ENCODE data around the gene TARP.

Gene TARP

DNA sequence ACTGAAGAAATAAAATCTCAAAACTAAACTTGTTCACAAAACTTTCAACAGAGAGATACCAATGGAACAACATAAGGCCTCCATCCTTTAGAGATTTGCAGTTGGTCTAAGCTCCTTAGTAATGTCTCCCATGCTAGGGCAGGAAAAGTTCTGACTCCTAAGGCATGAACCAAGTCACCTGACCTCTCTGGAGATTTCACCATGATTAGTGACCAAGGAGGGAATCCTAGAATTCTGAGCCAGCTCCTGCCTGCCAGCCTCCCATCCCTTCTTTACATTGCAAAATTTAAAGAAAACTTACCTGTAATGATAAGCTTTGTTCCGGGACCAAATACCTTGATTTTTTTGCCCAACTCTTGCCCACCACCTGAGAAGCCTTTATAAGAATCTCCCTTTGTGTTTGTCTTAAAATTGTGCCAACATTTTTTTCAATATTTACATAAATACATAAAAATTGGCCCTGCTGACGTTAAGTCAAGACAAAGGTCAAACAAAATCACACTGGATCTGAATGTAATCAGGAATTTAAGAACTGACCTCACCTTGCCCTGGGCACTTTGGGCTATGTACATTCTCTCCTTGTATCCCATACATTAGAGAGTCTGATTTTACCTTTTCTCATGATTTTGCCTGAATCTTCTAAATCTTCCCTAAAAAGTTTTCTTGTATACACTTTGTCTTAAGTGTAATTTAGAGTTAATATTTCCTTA, at the start of gene TARP:
Gene TARP, minus strand, starts transcription at position 351 of the 710 bp plus-strand sequence.
- H3K9ac ChIP-seq (ENCODE audit: low read depth, low read length) = no peak within 1 kb of the TSS
- peaks cover 6% of the 10 kb centered on the region; the same call in 1 of the 2 replicates for H3K4me1 ChIP-seq (ENCODE audit: insufficient read depth, low read length)
- no peaks in the 10 kb centered on the region for H3K36me3 ChIP-seq (ENCODE audit: insufficient read depth, low read depth, low read length)
- no peaks in the 10 kb centered on the region for H3K27me3 ChIP-seq (ENCODE audit: insufficient read depth, low read length)
- no peak within 1 kb of the TSS for H3K4me3 ChIP-seq (ENCODE audit: low read length)
- no peak within 1 kb of the TSS for H3K27ac ChIP-seq (ENCODE audit: low read length)
- no peaks in the 10 kb centered on the region for H3K9me3 ChIP-seq (ENCODE audit: insufficient read depth, low read depth, low read length)

DNA sequence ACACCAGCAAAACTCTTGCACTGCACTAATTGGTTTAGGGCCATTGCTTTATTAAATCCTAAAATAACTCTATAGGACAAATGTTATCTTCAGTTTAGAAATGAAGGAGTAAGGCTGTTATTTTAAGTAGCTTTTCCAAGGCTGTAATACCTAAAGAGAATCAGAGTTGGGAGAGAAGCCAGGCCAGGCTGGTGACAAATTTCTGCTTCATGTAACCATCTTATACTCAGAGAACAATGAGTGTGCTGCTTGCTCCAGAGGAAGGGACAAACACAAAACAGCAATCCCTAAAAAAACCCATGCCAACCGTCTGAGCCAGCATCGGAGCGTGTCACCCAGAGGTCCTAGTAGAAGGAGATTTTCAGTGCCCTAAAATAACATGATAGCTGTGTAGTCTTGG, 49.7 kb upstream of the TARP start:
- no peak overlapping the region for H3K4me3 ChIP-seq (ENCODE audit: low read length)
- H3K36me3 ChIP-seq (ENCODE audit: insufficient read depth, low read depth, low read length) = no peaks in the 10 kb centered on the region
- no peaks in the 10 kb centered on the region for H3K27me3 ChIP-seq (ENCODE audit: insufficient read depth, low read length)
- H3K4me1 ChIP-seq (ENCODE audit: insufficient read depth, low read length) = peaks cover 20% of the 10 kb centered on the region
- no peak overlapping the region for H3K27ac ChIP-seq (ENCODE audit: low read length)
- H3K9me3 ChIP-seq (ENCODE audit: insufficient read depth, low read depth, low read length) = no peaks in the 10 kb centered on the region
- H3K9ac ChIP-seq (ENCODE audit: low read depth, low read length) = no peak overlapping the region

DNA sequence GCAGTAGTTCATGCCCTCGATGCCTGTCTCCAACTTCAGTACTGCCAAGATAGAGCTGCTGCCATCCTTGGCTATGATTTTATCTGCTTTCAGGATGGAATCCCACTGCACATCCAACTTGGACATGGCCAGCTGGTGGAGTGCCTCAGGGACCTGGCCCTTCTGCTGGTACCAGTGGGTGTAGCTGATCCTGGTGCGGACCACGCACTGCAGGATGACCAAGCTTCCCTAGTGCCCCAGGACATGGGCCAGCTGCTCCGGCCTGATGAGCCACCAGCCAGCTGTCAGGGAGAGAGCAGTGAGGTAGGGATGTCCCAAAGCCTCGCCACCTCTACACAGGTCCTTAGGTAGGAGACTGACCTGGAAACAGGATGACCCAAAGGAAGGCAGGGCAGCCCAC, 49.0 kb upstream of the TARP start:
- Histone ChIP-seq H3K9ac (ENCODE audit: low read depth, low read length) (no peak overlapping the region), H3K27me3 (ENCODE audit: insufficient read depth, low read length) (no peaks in the 10 kb centered on the region), H3K27ac (ENCODE audit: low read length) (no peak overlapping the region), H3K4me3 (ENCODE audit: low read length) (no peak overlapping the region), H3K36me3 (ENCODE audit: insufficient read depth, low read depth, low read length) (no peaks in the 10 kb centered on the region), H3K9me3 (ENCODE audit: insufficient read depth, low read depth, low read length) (no peaks in the 10 kb centered on the region), H3K4me1 (ENCODE audit: insufficient read depth, low read length) (peaks cover 16% of the 10 kb centered on the region)

DNA sequence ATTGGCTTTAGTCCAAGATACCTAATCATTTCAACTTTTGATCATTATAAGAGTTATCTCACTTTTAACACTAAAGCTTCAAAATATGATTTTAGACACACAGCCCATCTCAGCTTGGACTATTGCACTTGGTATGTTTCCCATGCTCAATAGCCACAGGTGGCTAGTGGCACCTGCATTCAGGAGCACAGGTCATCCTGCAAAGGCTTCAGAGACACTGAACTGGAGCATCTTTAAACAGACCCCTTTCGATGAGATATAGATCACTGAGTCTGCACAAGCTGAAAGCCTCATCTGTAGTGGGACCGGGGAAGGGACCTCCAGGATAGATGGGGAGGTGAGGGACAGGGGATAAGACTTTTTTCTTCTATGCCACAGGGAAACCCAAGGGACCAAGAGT, 48.5 kb upstream of the TARP start:
- no peaks in the 10 kb centered on the region for H3K36me3 ChIP-seq (ENCODE audit: insufficient read depth, low read depth, low read length)
- H3K4me1 ChIP-seq (ENCODE audit: insufficient read depth, low read length) = peaks cover 12% of the 10 kb centered on the region
- H3K27me3 ChIP-seq (ENCODE audit: insufficient read depth, low read length) = no peaks in the 10 kb centered on the region
- H3K9me3 ChIP-seq (ENCODE audit: insufficient read depth, low read depth, low read length) = no peaks in the 10 kb centered on the region
- H3K9ac ChIP-seq (ENCODE audit: low read depth, low read length) = no peak overlapping the region
- H3K4me3 ChIP-seq (ENCODE audit: low read length) = no peak overlapping the region
- H3K27ac ChIP-seq (ENCODE audit: low read length) = no peak overlapping the region

DNA sequence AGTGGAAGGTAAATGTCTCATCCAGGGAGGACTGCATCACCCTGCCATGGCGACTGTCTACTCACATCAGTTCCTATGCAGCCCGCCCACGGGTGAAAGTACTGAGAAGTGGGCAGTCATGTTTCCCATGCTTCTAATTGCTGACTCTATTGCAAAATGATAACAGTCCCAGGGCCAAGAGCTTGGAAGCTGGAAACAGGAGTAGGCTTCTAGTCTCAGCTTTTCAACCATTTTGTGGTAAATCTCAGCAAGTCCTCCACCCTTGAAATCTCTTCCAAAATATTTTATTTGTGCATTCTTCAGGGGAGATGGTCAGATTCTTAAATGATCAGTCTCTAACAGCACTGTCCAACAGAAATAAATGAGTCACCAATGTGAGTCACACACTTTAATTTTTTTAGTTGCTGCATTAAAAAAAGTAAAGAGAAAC, 48.1 kb upstream of the TARP start:
- Histone ChIP-seq H3K4me1 (ENCODE audit: insufficient read depth, low read length) (peaks cover 8% of the 10 kb centered on the region), H3K9ac (ENCODE audit: low read depth, low read length) (no peak overlapping the region)

DNA sequence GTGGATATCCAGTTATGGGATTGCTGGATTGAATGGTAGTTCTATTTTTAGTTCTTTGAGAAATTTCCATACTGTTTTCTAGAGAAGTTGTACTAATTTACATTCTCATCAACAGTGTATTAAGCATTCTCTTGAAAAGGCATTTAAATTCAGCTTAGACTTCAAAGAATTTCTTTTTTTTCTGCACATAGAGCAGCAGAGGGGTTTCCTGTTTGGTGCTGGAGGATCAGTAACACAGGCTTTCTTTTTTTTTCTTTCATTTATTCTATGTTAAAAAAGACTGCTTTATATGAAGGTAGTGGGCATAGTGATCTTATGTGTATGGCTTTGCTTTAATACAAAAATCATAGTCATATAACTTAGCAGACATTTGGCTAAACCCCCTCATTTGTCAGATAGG, 47.6 kb upstream of the TARP start:
- Histone ChIP-seq H3K27me3 (ENCODE audit: insufficient read depth, low read length) (no peaks in the 10 kb centered on the region), H3K36me3 (ENCODE audit: insufficient read depth, low read depth, low read length) (no peaks in the 10 kb centered on the region), H3K9ac (ENCODE audit: low read depth, low read length) (no peak overlapping the region), H3K9me3 (ENCODE audit: insufficient read depth, low read depth, low read length) (no peaks in the 10 kb centered on the region), H3K4me1 (ENCODE audit: insufficient read depth, low read length) (peaks cover 8% of the 10 kb centered on the region; the same call in 1 of the 2 replicates), H3K27ac (ENCODE audit: low read length) (no peak overlapping the region), H3K4me3 (ENCODE audit: low read length) (no peak overlapping the region)

More for the DNA sequence above, 48.1 kb upstream of the TARP start:
- no peak overlapping the region for H3K4me3 ChIP-seq (ENCODE audit: low read length)
- H3K27me3 ChIP-seq (ENCODE audit: insufficient read depth, low read length) = no peaks in the 10 kb centered on the region
- no peak overlapping the region for H3K27ac ChIP-seq (ENCODE audit: low read length)
- H3K36me3 ChIP-seq (ENCODE audit: insufficient read depth, low read depth, low read length) = no peaks in the 10 kb centered on the region
- no peaks in the 10 kb centered on the region for H3K9me3 ChIP-seq (ENCODE audit: insufficient read depth, low read depth, low read length)

DNA sequence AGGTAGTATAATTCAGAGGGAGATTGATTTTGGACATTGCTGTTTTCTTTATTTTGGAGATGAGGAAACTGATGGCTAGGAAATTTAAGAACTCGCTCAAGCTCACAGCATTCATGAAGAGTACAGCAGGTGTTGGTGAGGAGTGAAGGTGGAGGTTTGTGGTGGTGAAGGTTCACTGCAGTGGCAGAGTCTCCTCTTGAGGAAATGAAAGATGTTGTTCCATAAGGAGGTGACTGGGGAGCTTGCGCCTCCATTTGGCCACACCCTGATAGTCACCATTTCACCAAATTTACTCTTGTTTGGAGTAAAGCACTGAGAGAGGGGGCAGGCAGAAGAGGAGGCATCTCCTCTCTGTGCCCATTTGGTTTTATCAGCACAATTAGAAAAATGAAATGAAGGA, 46.4 kb upstream of the TARP start:
- Histone ChIP-seq H3K27ac (ENCODE audit: low read length) (no peak overlapping the region), H3K4me1 (ENCODE audit: insufficient read depth, low read length) (peaks cover 8% of the 10 kb centered on the region; the same call in 1 of the 2 replicates), H3K9ac (ENCODE audit: low read depth, low read length) (no peak overlapping the region)

DNA sequence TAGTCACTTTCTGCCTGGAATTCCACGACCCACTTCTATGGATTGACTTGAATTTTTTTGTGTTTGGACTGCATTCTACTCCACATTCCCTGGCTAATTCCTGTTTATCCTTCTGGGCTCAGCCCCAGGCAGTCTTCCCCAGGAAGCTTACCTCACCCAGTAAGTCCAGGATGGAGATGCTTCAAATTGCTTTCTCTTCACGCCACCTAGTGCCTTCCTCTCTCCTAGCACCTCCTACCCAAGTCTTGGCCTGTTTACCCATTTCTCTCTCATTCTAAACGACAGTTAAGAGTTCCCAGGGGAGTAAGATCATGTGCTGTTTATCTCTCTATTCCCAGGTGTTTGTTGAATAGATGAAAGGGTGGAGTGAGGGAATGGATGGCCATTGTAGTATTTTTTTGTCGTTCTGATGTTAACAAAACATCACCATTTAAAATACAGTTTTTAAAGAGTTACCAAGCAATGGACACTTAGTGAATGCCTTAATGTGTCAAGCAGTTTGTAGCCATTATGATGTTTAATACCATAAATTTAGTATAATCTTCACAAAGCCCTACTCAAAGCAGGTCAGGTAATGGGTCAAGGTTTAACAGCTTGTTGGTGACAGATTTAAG, 45.5 kb upstream of the TARP start:
- Histone ChIP-seq H3K4me1 (ENCODE audit: insufficient read depth, low read length) (peaks cover 8% of the 10 kb centered on the region; the same call in 1 of the 2 replicates), H3K9ac (ENCODE audit: low read depth, low read length) (no peak overlapping the region), H3K4me3 (ENCODE audit: low read length) (no peak overlapping the region), H3K9me3 (ENCODE audit: insufficient read depth, low read depth, low read length) (no peaks in the 10 kb centered on the region), H3K36me3 (ENCODE audit: insufficient read depth, low read depth, low read length) (no peaks in the 10 kb centered on the region), H3K27me3 (ENCODE audit: insufficient read depth, low read length) (no peaks in the 10 kb centered on the region), H3K27ac (ENCODE audit: low read length) (no peak overlapping the region)

More for the DNA sequence above, 46.4 kb upstream of the TARP start:
- no peaks in the 10 kb centered on the region for H3K27me3 ChIP-seq (ENCODE audit: insufficient read depth, low read length)
- no peaks in the 10 kb centered on the region for H3K9me3 ChIP-seq (ENCODE audit: insufficient read depth, low read depth, low read length)
- no peak overlapping the region for H3K4me3 ChIP-seq (ENCODE audit: low read length)
- H3K36me3 ChIP-seq (ENCODE audit: insufficient read depth, low read depth, low read length) = no peaks in the 10 kb centered on the region

DNA sequence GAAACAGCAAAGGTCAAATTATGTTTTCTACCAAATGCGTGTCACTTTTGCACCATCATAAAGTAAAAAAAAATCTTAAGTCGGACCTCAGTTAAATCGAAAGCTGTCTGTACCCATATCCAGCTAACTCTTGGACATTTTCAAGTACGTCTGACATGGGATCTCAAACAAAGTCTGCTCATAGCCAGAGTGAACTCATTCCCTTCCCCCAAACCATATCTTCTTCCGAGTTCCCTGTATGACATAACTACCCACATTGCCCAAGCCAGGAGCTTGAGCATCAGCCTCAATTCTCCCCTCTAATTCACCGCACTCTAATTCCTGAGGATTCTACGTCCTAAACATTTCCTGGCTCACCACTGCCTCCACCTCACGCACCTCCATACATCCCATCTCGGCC, 44.8 kb upstream of the TARP start:
- peaks cover 8% of the 10 kb centered on the region; the same call in 1 of the 2 replicates for H3K4me1 ChIP-seq (ENCODE audit: insufficient read depth, low read length)
- no peaks in the 10 kb centered on the region for H3K36me3 ChIP-seq (ENCODE audit: insufficient read depth, low read depth, low read length)
- H3K27me3 ChIP-seq (ENCODE audit: insufficient read depth, low read length) = no peaks in the 10 kb centered on the region
- H3K9ac ChIP-seq (ENCODE audit: low read depth, low read length) = no peak overlapping the region
- H3K9me3 ChIP-seq (ENCODE audit: insufficient read depth, low read depth, low read length) = no peaks in the 10 kb centered on the region
- H3K27ac ChIP-seq (ENCODE audit: low read length) = no peak overlapping the region
- H3K4me3 ChIP-seq (ENCODE audit: low read length) = no peak overlapping the region

DNA sequence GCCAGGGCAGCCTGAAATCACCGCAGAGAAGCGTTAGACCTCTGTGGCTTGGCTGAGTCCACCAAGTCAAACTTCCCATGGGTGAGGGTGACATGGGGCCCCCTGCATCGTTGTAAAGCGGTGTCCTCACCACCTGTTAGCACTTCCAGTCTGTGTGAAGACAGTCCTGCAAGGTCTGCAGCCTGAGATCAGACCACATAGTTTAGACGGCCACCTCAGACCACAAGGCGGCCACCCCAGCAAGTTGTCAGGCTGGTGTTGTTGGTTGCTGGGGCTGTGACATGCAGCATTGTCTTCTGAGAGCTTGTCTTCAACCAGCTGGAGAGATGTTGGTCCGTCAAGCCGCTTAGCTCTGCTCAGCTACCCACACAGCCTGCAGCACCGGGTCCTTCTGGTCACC, 44.1 kb upstream of the TARP start:
- no peaks in the 10 kb centered on the region for H3K36me3 ChIP-seq (ENCODE audit: insufficient read depth, low read depth, low read length)
- H3K4me1 ChIP-seq (ENCODE audit: insufficient read depth, low read length) = peaks cover 8% of the 10 kb centered on the region; the same call in 1 of the 2 replicates
- no peak overlapping the region for H3K9ac ChIP-seq (ENCODE audit: low read depth, low read length)
- H3K9me3 ChIP-seq (ENCODE audit: insufficient read depth, low read depth, low read length) = no peaks in the 10 kb centered on the region
- H3K4me3 ChIP-seq (ENCODE audit: low read length) = no peak overlapping the region
- no peak overlapping the region for H3K27ac ChIP-seq (ENCODE audit: low read length)
- no peaks in the 10 kb centered on the region for H3K27me3 ChIP-seq (ENCODE audit: insufficient read depth, low read length)

DNA sequence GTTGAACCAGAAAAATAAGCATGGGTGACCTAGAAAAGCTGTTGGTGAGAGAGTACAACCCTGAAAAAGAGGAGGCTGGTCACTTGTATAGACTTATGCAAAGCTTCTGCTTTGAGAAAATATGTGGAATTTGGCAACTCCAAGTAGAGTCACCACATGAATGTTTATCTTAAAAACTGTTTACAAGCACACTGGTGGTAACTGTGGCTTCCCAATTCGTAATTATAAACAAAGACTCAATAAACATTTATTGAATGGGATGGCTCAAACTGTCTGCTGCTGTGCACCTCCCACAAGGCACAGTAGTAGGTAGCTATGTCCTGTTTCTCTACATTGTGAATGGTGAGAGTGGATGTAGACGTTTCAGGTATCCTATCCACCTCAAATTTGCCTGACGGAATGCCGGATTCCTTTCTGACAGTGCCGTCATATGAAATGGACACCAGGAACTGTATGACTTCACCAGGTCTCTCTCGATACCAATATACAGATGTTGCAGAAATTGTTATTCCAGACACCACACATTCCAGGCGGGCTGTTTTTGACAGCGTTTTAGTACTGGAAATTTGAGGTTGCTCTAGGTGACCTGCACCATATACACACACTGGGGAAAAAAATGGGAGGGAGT, 43.4 kb upstream of the TARP start:
- H3K36me3 ChIP-seq (ENCODE audit: insufficient read depth, low read depth, low read length) = no peaks in the 10 kb centered on the region
- no peaks in the 10 kb centered on the region for H3K27me3 ChIP-seq (ENCODE audit: insufficient read depth, low read length)
- H3K4me1 ChIP-seq (ENCODE audit: insufficient read depth, low read length) = peaks cover 8% of the 10 kb centered on the region; the same call in 1 of the 2 replicates
- no peak overlapping the region for H3K27ac ChIP-seq (ENCODE audit: low read length)
- H3K4me3 ChIP-seq (ENCODE audit: low read length) = no peak overlapping the region
- H3K9me3 ChIP-seq (ENCODE audit: insufficient read depth, low read depth, low read length) = no peaks in the 10 kb centered on the region
- H3K9ac ChIP-seq (ENCODE audit: low read depth, low read length) = no peak overlapping the region

DNA sequence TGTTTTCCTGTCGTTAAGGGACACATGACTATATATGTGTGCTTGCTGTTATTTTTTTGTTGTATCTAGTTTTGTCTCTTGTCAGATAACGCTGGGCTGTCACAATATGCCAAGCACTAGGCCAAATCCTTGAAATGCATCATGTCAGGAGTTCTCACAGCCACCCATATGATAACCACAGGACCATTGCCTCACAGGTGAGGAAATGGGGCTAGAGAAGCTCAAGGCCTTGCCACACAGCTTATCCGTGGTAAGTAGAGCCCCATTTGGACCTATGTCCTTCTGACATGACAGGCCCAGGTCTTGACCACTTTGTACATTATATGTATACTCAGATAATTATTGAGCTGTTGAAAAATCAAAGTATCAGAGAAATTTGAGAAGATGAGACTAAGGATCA, 42.0 kb upstream of the TARP start:
- H3K4me3 ChIP-seq (ENCODE audit: low read length) = no peak overlapping the region
- no peaks in the 10 kb centered on the region for H3K27me3 ChIP-seq (ENCODE audit: insufficient read depth, low read length)
- no peak overlapping the region for H3K9ac ChIP-seq (ENCODE audit: low read depth, low read length)
- H3K36me3 ChIP-seq (ENCODE audit: insufficient read depth, low read depth, low read length) = no peaks in the 10 kb centered on the region
- H3K4me1 ChIP-seq (ENCODE audit: insufficient read depth, low read length) = peaks cover 8% of the 10 kb centered on the region; the same call in 1 of the 2 replicates
- no peak overlapping the region for H3K27ac ChIP-seq (ENCODE audit: low read length)
- H3K9me3 ChIP-seq (ENCODE audit: insufficient read depth, low read depth, low read length) = no peaks in the 10 kb centered on the region

All from iPS-20b (cell line).